Heart right ventricle (tissue), 16 donors: ENCODE results near the gene TRIP10. TPM values are rescaled to one million over a fixed set of nuclear protein-coding genes. Genes with fewer than 3 reads are reported as not detected.
A peak's percentile ranks its signal among the peaks of the same experiment; 100 is the strongest.
"Not testable (repeated sequence)": the region's sequence is repeated elsewhere in the genome, so short reads cannot be mapped to it uniquely, and the experiment has no call there.

Experiments
- ATAC-seq, 8 donors: fragments of 200-7000 bp; cut with Tn5 transposase; one replicate each; pipeline ENCODE4 v1.9.1; 2020; ENCODE audit warnings: mild to moderate bottlenecking in 8 of 8, moderate library complexity in 8 of 8, moderate number of reproducible peaks in 1 of 8
- DNase-seq, 2 donors: peaks; one replicate each; pipeline ENCODE4 v3.0.0-alpha.2; 2020
- H3K27ac ChIP-seq, 10 donors: fragments of 200-600 bp; sonication (generic) in 2 of 10; one replicate each; pipeline versions ENCODE4 v1.5.0 to v1.8.0; 2020 to 2022; ENCODE audit warnings: mild to moderate bottlenecking in 3 of 10
- H3K27me3 ChIP-seq, 7 donors: fragments of 200-600 bp; one replicate each; pipeline ENCODE4 v1.8.0; 2021 to 2022; ENCODE audit warnings: mild to moderate bottlenecking in 2 of 7
- H3K36me3 ChIP-seq, 9 donors: fragments of 200-600 bp; sonication (generic) in 1 of 9; one replicate each; pipeline versions ENCODE4 v1.5.0 to v1.8.0; 2020 to 2022; ENCODE audit warnings: mild to moderate bottlenecking in 2 of 9
- H3K4me1 ChIP-seq, 9 donors: fragments of 200-600 bp; sonication (generic) in 1 of 9; one replicate each; pipeline versions ENCODE4 v1.5.0 to v1.8.0; 2020 to 2022; ENCODE audit warnings: mild to moderate bottlenecking in 4 of 9
- H3K4me3 ChIP-seq, 10 donors: fragments of 200-600 bp; sonication (generic) in 2 of 10; one replicate each; pipeline versions ENCODE4 v1.5.0 to v1.8.0; 2020 to 2022; ENCODE audit warnings: mild to moderate bottlenecking in 7 of 10, moderate library complexity in 2 of 10
- H3K9me3 ChIP-seq, 11 donors: fragments of 200-600 bp in 10 of 11; sonication (generic) in 2 of 11; one replicate each; pipeline versions ENCODE4 v1.5.0 to v1.8.0; 2013 to 2022; ENCODE audit warnings: mild to moderate bottlenecking in 2 of 11, control low read depth in 1 of 11, moderate library complexity in 1 of 11
- WGBS, 2 donors: extraction: QIAGEN DNeasy Blood & Tissue Kit; methylation state at CpG; one replicate each; pipeline ENCODE4 v1.1.7; 2013; ENCODE audit warnings: inconsistent platforms in 1 of 2; 5-methylcytosine and 5-hydroxymethylcytosine counted together
- intact Hi-C, 10 donors: fragments of 100-400 bp; cut with DNase I; formaldehyde crosslinking; loops; one replicate each; pipeline versions ENCODE4 v1.11.1 to v1.14.2; 2022
- polyA plus RNA-seq, 2 donors: library from polyadenylated mRNA; stranded (reverse); fragments of 200-250 nt; gene quantifications; one replicate each; pipeline ENCODE4 v1.2.3, GENCODE V29; 2013
- total RNA-seq, 10 donors: library from RNA; stranded (reverse); fragmentation: NEBNext Ultra II Directional in 3 of 10; extraction: Animal tissue kit (Norgen Biotek cat#: 25700) in 3 of 10; gene quantifications; one replicate each; pipeline versions ENCODE4 v1.2.1 to v1.2.4, GENCODE V29; 2021 to 2023
- TF ChIP-seq, protein P1 (sequence below), 9 donors: fragments of 200-600 bp; sonication (generic) in 2 of 9; IDR thresholded peaks; one replicate each; pipeline versions ENCODE4 v1.5.0 to v1.8.0; 2021 to 2022; ENCODE audit warnings: antibody characterized with exemption in 9 of 9, mild to moderate bottlenecking in 5 of 9, moderate library complexity in 1 of 9
- donor health status: Arrhythmogenic right ventricular cardiomyopathy.
- donor health status: ischemic (EF 13 %, LVEDD 7.1; RV severe dilation, severe dysfunction).
- donor health status: healthy with polysubstance abuse.
- donor health status: DM: no; HTN: yes; CAD: no.
- donor health status: DM: no; HTN: no; CAD: no.
- donor health status: ischemic (EF 25% LVEDD 6.9; RV normal size, moderate dysfunction).
- donor health status: ischemic (EF 25% LVEDD 5.7; RV mildly dilated, moderate dysfunction).
- donor health status: healthy.
- donor health status: DM: yes; HTN: yes; CAD: no.
- donor health status: Ischemic cardiomyopathy.
- donor health status: ischemic (EF 35%, LVEDD 5.7; RV mildly dilated, moderate dysfunction).
- donor health status: nonischemic (EF 11% LVEDD 7.7; RV severe dilation, severe dysfunction).
- donor health status: DM: yes; HTN: yes; CAD: no.
- donor health status: PGD.
- donor health status: ischemic (EF 29% LVEDD 5.4; RV normal size, mild dysfunction).
- donor health status: nonischemic (EF 23%, LVEDD 6.1; RV moderate dilation, normal function).

The TRIP10 gene
- total and polyA plus RNA-seq, 12 donors = 60.6 to 314 (median 76.0) TPM

DNA sequence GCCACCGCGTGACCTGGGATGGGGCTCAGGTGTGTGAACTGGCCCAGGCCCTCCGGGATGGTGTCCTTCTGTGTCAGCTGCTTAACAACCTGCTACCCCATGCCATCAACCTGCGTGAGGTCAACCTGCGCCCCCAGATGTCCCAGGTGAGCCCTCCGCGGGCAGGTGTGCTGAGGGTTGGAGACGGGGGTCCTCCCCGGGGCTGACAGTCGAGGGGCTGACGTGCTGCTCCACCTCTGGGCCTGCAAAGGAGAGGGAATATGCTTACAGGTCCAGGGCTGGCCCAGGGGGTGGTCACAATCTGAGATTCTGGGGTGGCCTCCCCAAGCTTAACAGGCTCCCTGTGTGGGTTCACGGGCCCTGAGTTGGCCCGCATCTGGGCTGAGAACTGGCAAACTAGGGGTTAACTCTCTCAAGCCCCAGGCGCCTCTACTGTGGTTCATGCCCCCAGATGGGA is 33.4 kb downstream of the TRIP10 start:
- intact Hi-C loops = no loop called here
- H3K27me3 ChIP-seq = peaks cover 0 to 25% (median 11%) of the 10 kb centered on the region in 7 donors
- no peaks in the 10 kb centered on the region for H3K36me3 ChIP-seq
- H3K4me1 ChIP-seq = peaks cover 0 to 29% (median 0%) of the 10 kb centered on the region in 9 donors
- no peaks in the 10 kb centered on the region for H3K9me3 ChIP-seq
- ATAC-seq (no peak), DNase-seq (no peak)
- H3K4me3 ChIP-seq = peak overlapping the region in 8 of 10 donors; percentile 21 to 78 (median 42)
- peak overlapping the region in 7 of 10 donors; percentile 5 to 94 (median 35) for H3K27ac ChIP-seq
- TF ChIP-seq, protein P1, sequence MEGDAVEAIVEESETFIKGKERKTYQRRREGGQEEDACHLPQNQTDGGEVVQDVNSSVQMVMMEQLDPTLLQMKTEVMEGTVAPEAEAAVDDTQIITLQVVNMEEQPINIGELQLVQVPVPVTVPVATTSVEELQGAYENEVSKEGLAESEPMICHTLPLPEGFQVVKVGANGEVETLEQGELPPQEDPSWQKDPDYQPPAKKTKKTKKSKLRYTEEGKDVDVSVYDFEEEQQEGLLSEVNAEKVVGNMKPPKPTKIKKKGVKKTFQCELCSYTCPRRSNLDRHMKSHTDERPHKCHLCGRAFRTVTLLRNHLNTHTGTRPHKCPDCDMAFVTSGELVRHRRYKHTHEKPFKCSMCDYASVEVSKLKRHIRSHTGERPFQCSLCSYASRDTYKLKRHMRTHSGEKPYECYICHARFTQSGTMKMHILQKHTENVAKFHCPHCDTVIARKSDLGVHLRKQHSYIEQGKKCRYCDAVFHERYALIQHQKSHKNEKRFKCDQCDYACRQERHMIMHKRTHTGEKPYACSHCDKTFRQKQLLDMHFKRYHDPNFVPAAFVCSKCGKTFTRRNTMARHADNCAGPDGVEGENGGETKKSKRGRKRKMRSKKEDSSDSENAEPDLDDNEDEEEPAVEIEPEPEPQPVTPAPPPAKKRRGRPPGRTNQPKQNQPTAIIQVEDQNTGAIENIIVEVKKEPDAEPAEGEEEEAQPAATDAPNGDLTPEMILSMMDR (IDR thresholded peaks at IDR 0.05) = no peak
- WGBS, 2 donors = 69 to 71% methylated on average over 14 of the region's 14 CpGs

DNA sequence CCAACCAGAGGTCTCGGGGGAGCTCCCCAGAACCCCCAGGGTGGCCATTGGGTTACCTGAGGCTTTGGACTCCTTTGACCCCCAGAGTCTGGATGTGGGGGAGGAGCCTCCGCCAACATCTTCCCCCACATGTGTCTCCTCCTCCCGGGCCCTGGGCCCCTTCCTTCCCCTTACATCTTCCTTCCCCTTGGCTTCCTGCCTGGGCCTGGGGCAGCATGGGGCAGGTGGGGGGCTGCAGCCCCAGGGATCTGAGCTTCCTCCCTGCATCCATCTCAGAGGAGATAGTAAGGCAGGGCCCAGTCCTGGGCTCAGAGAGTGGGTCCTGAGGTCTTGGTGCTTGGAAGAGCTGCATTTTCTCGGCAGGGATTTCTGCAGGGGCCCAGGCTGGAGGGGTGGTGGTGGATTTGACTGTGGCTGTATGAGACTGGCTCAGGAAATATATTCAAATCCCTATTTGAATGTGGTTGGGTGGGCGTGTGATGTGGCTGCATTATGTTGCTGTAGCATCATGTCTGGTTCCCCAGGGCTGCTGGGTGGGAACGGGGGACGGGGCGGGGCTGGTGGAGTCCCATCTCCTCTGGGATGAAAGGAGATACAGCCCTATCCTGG is 33.9 kb downstream of the TRIP10 start:
- intact Hi-C loops = no loop called here
- DNase-seq = peak in 1 of 2 donors; percentile 38
- Histone ChIP-seq H3K4me3 (peak overlapping the region in 8 of 10 donors; percentile 21 to 78 (median 42)), H3K9me3 (no peaks in the 10 kb centered on the region), H3K27ac (peak overlapping the region in 5 of 10 donors; percentile 5 to 94 (median 40)), H3K36me3 (no peaks in the 10 kb centered on the region), H3K4me1 (peaks cover 0 to 29% (median 0%) of the 10 kb centered on the region in 9 donors), H3K27me3 (peaks cover 0 to 19% (median 8%) of the 10 kb centered on the region in 7 donors)
- peak; percentile 46 to 83 (median 70) for ATAC-seq
- TF ChIP-seq, protein P1 (IDR thresholded peaks at IDR 0.05) = no peak
- 41% methylated on average over 8 of the region's 8 CpGs for WGBS, 2 donors

DNA sequence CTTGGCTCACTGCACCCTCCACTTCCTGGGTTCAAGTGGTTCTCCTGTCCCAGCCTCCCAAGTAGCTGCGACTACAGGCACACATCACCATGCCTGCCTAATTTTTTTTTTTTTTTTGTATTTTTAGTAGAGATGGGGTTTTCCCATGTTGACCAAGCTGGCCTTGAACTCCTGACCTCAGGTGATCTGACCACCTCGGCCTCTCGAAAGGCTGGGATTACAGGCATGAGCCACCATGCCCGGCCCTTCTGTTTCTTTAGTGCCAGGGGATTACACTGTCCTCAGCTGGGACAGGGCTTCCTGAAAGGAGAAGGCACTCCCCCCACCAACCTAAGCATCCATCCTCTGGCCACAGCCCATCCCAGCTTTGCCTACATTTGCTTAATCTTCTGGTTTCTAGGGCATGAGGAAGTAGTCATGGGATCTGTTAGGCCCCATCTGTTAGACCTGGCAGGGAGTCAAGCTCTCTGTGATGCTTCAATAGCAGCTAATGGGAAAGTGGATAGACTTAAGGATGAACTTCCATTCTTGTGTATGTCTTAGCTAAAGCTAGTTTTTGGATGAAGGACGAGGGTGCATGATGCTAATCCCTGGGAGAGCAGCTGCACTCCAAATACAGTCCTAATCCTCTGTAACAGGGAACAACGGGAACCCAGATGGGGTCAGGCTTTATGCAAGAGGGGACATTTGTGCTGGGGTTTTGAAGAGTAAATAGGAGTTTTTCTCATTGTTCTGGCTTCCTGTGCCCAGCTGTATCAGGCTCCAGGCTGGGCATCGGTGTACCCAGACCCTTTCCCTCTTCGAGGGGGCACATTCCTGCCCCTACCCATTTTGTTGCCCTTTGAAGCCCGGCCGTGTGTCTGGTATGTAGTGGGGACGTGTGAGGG is 35.6 kb downstream of the TRIP10 start:
- Histone ChIP-seq H3K27ac (peak overlapping the region in 1 of 10 donors; percentile 47), H3K4me3 (peak overlapping the region in 1 of 10 donors; percentile 12), H3K36me3 (no peaks in the 10 kb centered on the region), H3K9me3 (no peaks in the 10 kb centered on the region), H3K27me3 (peaks cover 0 to 14% (median 0%) of the 10 kb centered on the region in 7 donors), H3K4me1 (peaks cover 0 to 23% (median 0%) of the 10 kb centered on the region in 9 donors)
- DNase-seq (no peak), ATAC-seq (peak in 1 of 8 donors; percentile 23)
- intact Hi-C loops = loop anchor here in 1 of 10 donors (1.0 kb wide), 1 partner anchor 46 kb away; no protein-coding TSS in a partner anchor
- WGBS, 2 donors = 74 to 82% methylated on average over 11 of the region's 11 CpGs
- TF ChIP-seq, protein P1 (IDR thresholded peaks at IDR 0.05) = no peak

DNA sequence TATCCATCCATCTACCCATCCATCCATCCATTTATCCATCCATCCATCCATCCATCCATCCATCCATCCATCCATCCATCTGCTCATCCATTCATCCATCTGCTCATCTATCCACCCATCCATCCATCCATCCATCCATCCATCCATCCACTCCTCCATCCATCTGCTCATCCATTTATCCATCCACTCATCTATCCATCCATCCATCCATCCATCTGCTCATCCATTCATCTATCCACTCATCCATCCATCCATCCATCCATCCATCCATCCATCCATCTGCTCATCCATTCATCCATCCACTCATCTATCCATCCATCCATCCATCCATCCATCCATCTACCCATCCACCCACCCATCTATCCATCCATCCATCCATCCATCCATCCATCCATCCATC is 36.6 kb downstream of the TRIP10 start:
- H3K4me3 ChIP-seq, H3K36me3 ChIP-seq, ATAC-seq, DNase-seq, H3K9me3 ChIP-seq, intact Hi-C loops, H3K27ac ChIP-seq: not testable (repeated sequence)
- peaks cover 0 to 23% (median 0%) of the 10 kb centered on the region in 9 donors for H3K4me1 ChIP-seq
- peaks cover 0 to 11% (median 0%) of the 10 kb centered on the region in 7 donors for H3K27me3 ChIP-seq
